H1 (cell line): ENCODE data around the gene ASXL2. TPM values are rescaled to one million over a fixed set of nuclear protein-coding genes. Genes with fewer than 3 reads are reported as not detected.

Source experiments
- CTCF ChIA-PET: fragments of 300-600 bp; sonication (Branson Sonifier 250); formaldehyde crosslinking; loops from one replicate; lab custom pipeline; 2021; ENCODE audit not compliant: partially characterized antibody; lab: Charles Lee
- POLR2A ChIA-PET: fragments of 300-600 bp; sonication (Branson Sonifier 250); formaldehyde crosslinking; loops from one replicate; lab custom pipeline; 2021; ENCODE audit warnings: inconsistent platforms; ENCODE audit not compliant: partially characterized antibody; lab: Charles Lee
- DNase-seq, 2 experiments: peaks; one replicate each; pipeline versions ENCODE4 v3.0.0 to v3.0.0-alpha.2; 2010 to 2022; ENCODE audit warnings: low spot score in 2 of 2, low read depth in 1 of 2, mixed read lengths in 1 of 2
- FAIRE-seq: peaks from 2 replicates; lab custom pipeline; 2011; peaks lifted over from hg19 to GRCh38; lab: Jason Lieb, UNC
- H2AFZ ChIP-seq: 2 replicates; pipeline ENCODE4 v1.8.1; 2012; ENCODE audit warnings: low read length, inconsistent platforms
- H2AK5ac ChIP-seq: 2 replicates; pipeline ENCODE4 v1.6.1; 2013; ENCODE audit warnings: low read depth, low read length
- H2BK120ac ChIP-seq: replicated peaks from 2 replicates; pipeline ENCODE3; 2013; ENCODE audit warnings: low read depth, low read length, inconsistent platforms
- H2BK12ac ChIP-seq: 2 replicates; pipeline ENCODE4 v1.6.1; 2013; ENCODE audit warnings: low read depth, low read length
- H2BK15ac ChIP-seq: 2 replicates; pipeline ENCODE4 v1.6.1; 2013; ENCODE audit warnings: low read length
- H2BK20ac ChIP-seq: 2 replicates; pipeline ENCODE4 v1.6.1; 2013; ENCODE audit warnings: low read length
- H2BK5ac ChIP-seq: 2 replicates; pipeline ENCODE4 v1.6.1; 2013; ENCODE audit warnings: low read depth, low read length
- H3K14ac ChIP-seq: 2 replicates; pipeline ENCODE4 v1.6.1; 2013; ENCODE audit warnings: inconsistent platforms; ENCODE audit not compliant: insufficient read length
- H3K18ac ChIP-seq: 2 replicates; pipeline ENCODE4 v1.6.1; 2013; ENCODE audit warnings: low read length; ENCODE audit errors: extremely low read depth
- H3K23ac ChIP-seq: 2 replicates; pipeline ENCODE4 v1.6.1; 2013; ENCODE audit warnings: inconsistent platforms; ENCODE audit not compliant: insufficient read length
- H3K23me2 ChIP-seq: 2 replicates; pipeline ENCODE4 v1.6.1; 2013; ENCODE audit warnings: low read depth, low read length
- H3K27ac ChIP-seq: 2 replicates; pipeline ENCODE4 v1.6.1; 2011; ENCODE audit warnings: low read depth, low read length, inconsistent platforms
- H3K27me3 ChIP-seq, 4 experiments: replicated peaks in 1 of 4; 1 replicate in 1 of 4; 2 replicates in 3 of 4; pipeline versions ENCODE4 v1.6.1 to v1.8.1; 2011 to 2013; ENCODE audit warnings: low read length in 3 of 4, mild to moderate bottlenecking in 3 of 4, inconsistent platforms in 2 of 4, mixed read lengths in 2 of 4, moderate library complexity in 1 of 4; ENCODE audit not compliant: control insufficient read depth in 3 of 4, insufficient read depth in 3 of 4; ENCODE audit errors: extremely low read depth in 1 of 4
- H3K36me3 ChIP-seq, 4 experiments: 2 replicates each; pipeline versions ENCODE4 v1.6.1 to v1.8.1; 2011 to 2013; ENCODE audit warnings: mild to moderate bottlenecking in 4 of 4, low read length in 3 of 4, moderate library complexity in 2 of 4, control low read depth in 1 of 4, inconsistent platforms in 1 of 4; ENCODE audit not compliant: insufficient read depth in 4 of 4, control insufficient read depth in 2 of 4
- H3K4ac ChIP-seq: replicated peaks from 2 replicates; pipeline ENCODE3; 2013; ENCODE audit warnings: low read length, low read depth, mixed read lengths, inconsistent platforms; ENCODE audit not compliant: insufficient read length
- H3K4me1 ChIP-seq, 4 experiments: replicated peaks in 1 of 4; 1 replicate in 1 of 4; 2 replicates in 3 of 4; pipeline versions ENCODE4 v1.6.1 to v1.8.1; 2011 to 2013; ENCODE audit warnings: low read length in 3 of 4, inconsistent platforms in 2 of 4, mixed read lengths in 1 of 4; ENCODE audit not compliant: insufficient read depth in 4 of 4, control insufficient read depth in 3 of 4
- H3K4me2 ChIP-seq, 2 experiments: 2 replicates each; pipeline versions ENCODE4 v1.6.1 to v1.8.1; 2011 to 2013; ENCODE audit warnings: low read depth in 2 of 2, low read length in 2 of 2, control low read depth in 1 of 2, inconsistent platforms in 1 of 2, mild to moderate bottlenecking in 1 of 2; ENCODE audit not compliant: insufficient read depth in 1 of 2
- H3K4me3 ChIP-seq, 4 experiments: fragments of 200-600, 300-600 bp in 1 of 4; sonication (generic), shearing (Covaris generic), sonication (Bioruptor Twin) in 1 of 4; 2 replicates each; pipeline versions ENCODE4 v1.5.1 to v1.8.1; 2011 to 2016; ENCODE audit warnings: low read length in 4 of 4, low read depth in 3 of 4, control low read depth in 2 of 4, inconsistent platforms in 2 of 4, mild to moderate bottlenecking in 2 of 4, mixed read lengths in 1 of 4, moderate library complexity in 1 of 4; ENCODE audit not compliant: insufficient read depth in 2 of 4; ENCODE audit errors: extremely low read depth in 1 of 4
- H3K56ac ChIP-seq: replicated peaks from 2 replicates; pipeline ENCODE3; 2013; ENCODE audit warnings: low read depth, mild to moderate bottlenecking, mixed read lengths, low read length, inconsistent platforms; ENCODE audit not compliant: insufficient read length
- H3K79me1 ChIP-seq: 2 replicates; pipeline ENCODE4 v1.6.1; 2013; ENCODE audit warnings: low read depth, low read length, control low read depth
- H3K79me2 ChIP-seq, 2 experiments: 2 replicates each; pipeline versions ENCODE4 v1.6.1 to v1.8.1; 2012 to 2013; ENCODE audit warnings: low read length in 2 of 2, mild to moderate bottlenecking in 2 of 2, inconsistent platforms in 1 of 2; ENCODE audit not compliant: insufficient read depth in 2 of 2, control insufficient read depth in 1 of 2
- H3K9ac ChIP-seq, 4 experiments: replicated peaks in 1 of 4; 1 replicate in 1 of 4; 2 replicates in 3 of 4; pipeline versions ENCODE4 v1.6.1 to v1.8.1; 2011 to 2013; ENCODE audit warnings: low read depth in 3 of 4, low read length in 3 of 4, control low read depth in 2 of 4, mild to moderate bottlenecking in 2 of 4, moderate library complexity in 2 of 4, inconsistent platforms in 1 of 4; ENCODE audit errors: extremely low read depth in 1 of 4
- H3K9me3 ChIP-seq, 2 experiments: 2 replicates each; pipeline versions ENCODE4 v1.6.1 to v1.8.1; 2012 to 2013; ENCODE audit warnings: mild to moderate bottlenecking in 2 of 2, moderate library complexity in 2 of 2, control low read depth in 1 of 2, inconsistent platforms in 1 of 2, low read depth in 1 of 2, low read length in 1 of 2, mixed read lengths in 1 of 2; ENCODE audit not compliant: insufficient read depth in 2 of 2
- H4K20me1 ChIP-seq, 2 experiments: replicated peaks in 1 of 2; 2 replicates each; pipeline versions ENCODE3 to v1.8.1; 2011 to 2013; ENCODE audit warnings: inconsistent platforms in 2 of 2, low read length in 2 of 2, mild to moderate bottlenecking in 1 of 2; ENCODE audit not compliant: insufficient read depth in 2 of 2, control insufficient read depth in 1 of 2
- H4K5ac ChIP-seq: 2 replicates; pipeline ENCODE4 v1.6.1; 2013; ENCODE audit warnings: low read length, low read depth, mixed read lengths, inconsistent platforms; ENCODE audit not compliant: insufficient read length
- H4K8ac ChIP-seq: 2 replicates; pipeline ENCODE4 v1.8.0; 2013; ENCODE audit warnings: mild to moderate bottlenecking, moderate library complexity, low read length, inconsistent platforms; ENCODE audit not compliant: insufficient read depth; ENCODE audit errors: extremely low read depth
- H4K91ac ChIP-seq: replicated peaks from 2 replicates; pipeline ENCODE3; 2013; ENCODE audit warnings: low read length, mixed read lengths, inconsistent platforms; ENCODE audit not compliant: insufficient read length
- ATF3 ChIP-seq: IDR thresholded peaks from 2 replicates; pipeline ENCODE4 v1.6.1; 2011; ENCODE audit warnings: low read depth, mild to moderate bottlenecking, low read length; ENCODE audit not compliant: insufficient read depth
- RNF2 ChIP-seq: fragments of 200-900, 300-1000 bp; sonication (generic); IDR thresholded peaks from 2 replicates; pipeline ENCODE4 v1.7.1; 2016; ENCODE audit warnings: borderline replicate concordance, low read depth, mild to moderate bottlenecking, antibody characterized with exemption, low read length; ENCODE audit not compliant: poor library complexity, severe bottlenecking; ENCODE audit errors: missing control alignments
- WGBS, 2 experiments: shearing (Covaris generic) in 1 of 2; methylation state at CpG; one replicate each; pipeline versions ENCODE4 v1.1.6 to v1.1.7; 2013 to 2015; ENCODE audit warnings: low lambda C conversion rate in 2 of 2, mixed read lengths in 2 of 2, inconsistent platforms in 1 of 2, low coverage in 1 of 2, missing lambda C conversion rate in 1 of 2; ENCODE audit not compliant: insufficient replicate concordance in 2 of 2, insufficient coverage in 1 of 2, insufficient read length in 1 of 2; ENCODE audit errors: extremely low coverage in 1 of 2, missing lambda C conversion rate in 1 of 2; 5-methylcytosine and 5-hydroxymethylcytosine counted together
- polyA plus RNA-seq, 7 experiments: library from polyadenylated mRNA; depleted of rRNA in 3 of 7; stranded (reverse) in 5 of 7; unstranded in 2 of 7; fragments of >200 nt in 5 of 7; fragments of 200-250 nt in 2 of 7; gene quantifications; 1 replicate in 5 of 7; 2 replicates in 1 of 7; 4 replicates in 1 of 7; pipeline versions ENCODE4 v1.2.1 to v1.2.3, GENCODE V29; 2011 to 2013; ENCODE audit warnings: missing spikeins in 2 of 7, mixed read lengths in 2 of 7
- total RNA-seq: library from RNA; stranded (reverse); fragmentation: NEBNext Ultra II Directional; extraction: Animal tissue kit (Norgen Biotek cat#: 25700); gene quantifications from 2 replicates; pipeline ENCODE4 v1.2.1, GENCODE V29; 2021

ASXL2 gene
- total and polyA plus RNA-seq, 2 of the 8 experiments (the other 6 are each of a cell fraction or from before 2014, with no cell fraction given) = 7.2 to 41.3 TPM

DNA sequence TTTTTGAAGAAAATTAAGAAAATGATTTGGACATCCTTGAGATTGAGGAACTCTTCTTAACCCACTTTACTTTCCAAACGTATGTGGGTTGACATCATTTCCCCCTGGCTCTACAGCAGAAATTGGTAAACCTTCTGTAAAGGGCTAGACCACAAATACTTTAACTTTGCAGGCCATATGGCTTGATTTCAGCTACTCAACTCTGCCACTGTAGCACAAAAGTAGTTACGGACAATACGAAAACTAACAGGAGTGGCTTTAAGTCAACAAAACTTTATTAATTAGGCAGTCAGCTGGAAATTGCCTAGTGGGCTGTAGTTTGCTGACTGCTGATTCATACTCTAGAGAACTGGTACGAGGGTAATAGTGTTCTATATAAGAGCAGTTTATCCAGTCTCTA is 121.8 kb downstream of the ASXL2 start:
- Histone ChIP-seq H2BK5ac (no peak overlapping the region), H2BK12ac (no peak overlapping the region), H4K5ac (no peak overlapping the region), H3K4me2 (no peak overlapping the region), H3K79me1 (no peaks in the 10 kb centered on the region), H2BK15ac (no peak overlapping the region), H3K79me2 (no peaks in the 10 kb centered on the region), H2BK120ac (no peak overlapping the region), H4K8ac (no peak overlapping the region), H2AFZ (no peak overlapping the region), H3K27ac (no peak overlapping the region), H2AK5ac (no peak overlapping the region), H3K36me3 (peaks cover 2 to 45% (median 14%) of the 10 kb centered on the region in 4 experiments), H4K20me1 (no peaks in the 10 kb centered on the region), H4K91ac (no peak overlapping the region), H3K27me3 (no peaks in the 10 kb centered on the region), H3K9me3 (no peaks in the 10 kb centered on the region), H3K4me1 (no peaks in the 10 kb centered on the region), H3K9ac (no peak overlapping the region), H3K23ac (no peak overlapping the region), H3K23me2 (no peaks in the 10 kb centered on the region), H3K56ac (no peak overlapping the region), H3K14ac (no peak overlapping the region), H2BK20ac (no peak overlapping the region), H3K4me3 (no peak overlapping the region), H3K4ac (no peak overlapping the region), H3K18ac (no peak overlapping the region)
- POLR2A ChIA-PET = no interaction called here
- CTCF ChIA-PET = no interaction called here
- no peak for DNase-seq
- no peak for FAIRE-seq
- 88% methylated on average over 4 of the region's 4 CpGs; no CpG with 5 or more reads in 1 of the 2 experiments for WGBS, 2 experiments
- no peak for TF ChIP-seq ATF3
- no peak for TF ChIP-seq RNF2
